HG02870 (cell line): Measurements from ENCODE around the gene ST14.
"Not testable (repeated sequence)": the region's sequence is repeated elsewhere in the genome, so short reads cannot be mapped to it uniquely, and the experiment has no call there.

ENCODE experiments used
- ATAC-seq: cut with Tn5 transposase; IDR thresholded peaks from one replicate; pipeline ENCODE4 v1.9.1; 2021; ENCODE audit warnings: mild to moderate bottlenecking, moderate library complexity; ENCODE audit not compliant: unreplicated experiment

The ST14 gene

DNA sequence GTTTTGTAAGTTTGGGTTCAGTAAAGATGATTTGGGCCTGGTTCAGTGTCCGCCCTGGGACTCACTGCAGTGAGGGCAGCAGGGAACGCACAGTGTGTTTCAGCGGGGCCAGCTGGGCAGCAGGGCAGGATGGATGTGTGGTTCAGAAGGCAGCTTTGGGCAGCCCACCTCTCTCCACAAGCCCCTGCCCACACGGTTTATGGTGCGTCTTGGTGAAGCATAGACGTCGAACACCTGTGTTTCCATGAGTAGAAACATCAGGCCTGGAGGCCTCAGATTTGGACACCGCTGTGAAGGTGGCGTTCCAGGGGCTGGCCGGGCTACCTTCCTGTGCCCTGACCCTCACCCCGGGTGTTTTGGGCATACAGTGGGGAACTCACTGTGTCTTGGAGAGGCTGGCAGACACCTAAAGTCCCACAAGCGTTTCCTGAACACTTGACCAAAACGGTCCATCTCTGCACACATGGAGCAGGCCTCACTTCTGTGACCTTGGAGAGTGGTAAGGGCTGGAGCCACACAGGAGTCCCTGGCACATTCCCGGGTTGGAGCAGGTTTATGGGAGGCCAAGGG, 59.0 kb downstream of the ST14 start:
- ATAC-seq: no peak

DNA sequence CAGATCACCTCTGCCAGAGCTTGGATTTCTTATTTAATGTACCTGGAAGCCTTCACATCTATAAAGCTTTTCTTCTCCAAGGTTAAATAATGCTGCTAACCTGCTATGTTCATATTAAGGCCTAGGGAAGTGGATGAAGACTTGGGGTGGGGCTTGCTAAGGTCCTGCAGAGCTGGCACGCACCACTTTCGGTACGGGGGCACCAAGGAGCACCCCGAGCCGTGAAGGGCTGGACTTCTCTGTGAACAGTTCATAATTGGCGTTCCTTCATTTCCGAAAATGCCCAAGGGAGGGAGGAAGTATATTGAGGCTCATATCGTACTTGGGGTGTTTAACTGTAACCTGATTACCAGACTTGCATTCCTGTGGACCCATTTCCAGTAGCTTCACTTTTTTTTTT, 59.6 kb downstream of the ST14 start:
- no peak for ATAC-seq

GRCh38 chr11:130220311-130221035, 60.9 kb downstream of the ST14 start:
- no peak for ATAC-seq

DNA sequence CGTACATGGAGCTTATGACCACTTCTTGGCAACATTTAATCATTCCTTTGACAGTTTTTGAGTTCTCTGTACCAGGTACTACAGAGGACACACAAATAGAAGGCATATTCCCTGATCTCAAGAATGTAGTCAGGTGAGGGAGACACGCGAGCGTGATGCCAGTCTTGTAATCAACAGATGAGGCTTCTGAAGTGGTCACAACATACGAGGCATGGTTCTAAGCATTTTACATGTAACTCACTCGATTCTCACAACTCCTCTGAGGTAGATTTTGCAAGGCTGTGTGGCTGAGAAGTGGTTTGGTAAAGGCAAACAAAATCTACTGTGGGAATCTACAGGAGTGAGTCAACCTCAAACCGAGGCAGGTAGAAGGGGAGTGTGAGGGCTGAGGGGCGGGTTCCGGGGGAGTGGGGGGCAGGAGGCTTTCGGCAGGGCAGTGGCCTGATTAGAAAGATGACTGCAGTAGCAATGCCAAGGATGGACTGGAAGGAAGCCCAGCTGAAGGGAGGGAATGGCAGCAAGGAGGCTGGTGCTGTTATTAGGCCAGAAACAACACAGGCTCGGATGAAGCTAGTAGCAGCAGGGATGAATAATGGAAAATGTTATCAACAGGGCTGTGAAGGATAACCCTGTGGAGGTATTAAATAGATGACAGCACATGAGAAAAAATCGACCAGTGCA, 63.8 kb downstream of the ST14 start:
- ATAC-seq: no peak

DNA sequence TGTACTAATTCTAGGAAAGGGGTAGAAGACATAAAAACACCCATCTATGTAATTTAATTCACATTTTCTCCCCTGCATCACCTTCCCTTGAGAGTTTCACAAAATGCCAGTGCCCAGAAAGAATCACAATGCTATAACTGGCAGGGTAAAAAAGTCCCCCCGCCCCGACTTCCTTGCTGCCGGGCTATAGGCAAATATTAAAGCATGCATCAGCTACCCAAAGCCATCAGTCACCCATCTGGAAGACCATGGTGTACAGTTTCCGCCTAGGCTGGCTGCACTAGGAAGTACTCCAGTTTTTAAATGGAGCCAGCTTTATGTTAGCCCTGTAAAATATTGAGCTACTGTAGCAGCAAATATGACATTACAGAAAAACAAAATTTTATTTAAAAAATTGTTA, 67.8 kb downstream of the ST14 start:
- no peak for ATAC-seq

- not testable (repeated sequence) for ATAC-seq
Measured at GRCh38 chr11:130233486-130233885, 73.9 kb downstream of the ST14 start.

DNA sequence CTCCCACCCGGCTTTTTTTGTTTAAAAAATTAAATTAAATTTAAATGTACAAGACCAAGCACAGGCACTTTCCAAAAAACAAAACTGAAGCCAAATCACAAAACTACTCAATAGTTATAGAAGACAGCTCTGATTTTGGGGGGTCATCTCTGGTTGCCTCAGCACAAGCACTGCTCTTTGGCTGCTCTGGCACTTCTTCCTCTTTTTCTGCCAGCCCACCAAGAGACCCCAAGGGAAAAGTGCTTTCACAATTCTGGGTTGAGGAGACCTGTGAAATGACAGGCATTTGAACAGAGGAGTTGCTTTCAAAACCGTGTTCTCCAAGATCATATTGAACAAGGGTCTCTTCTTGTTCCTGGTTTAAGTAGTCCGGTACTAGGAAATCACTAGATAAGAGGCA, 74.3 kb downstream of the ST14 start:
- not testable (repeated sequence) for ATAC-seq

- ATAC-seq: no peak
Measured at GRCh38 chr11:130234315-130234714, 74.7 kb downstream of the ST14 start.

DNA sequence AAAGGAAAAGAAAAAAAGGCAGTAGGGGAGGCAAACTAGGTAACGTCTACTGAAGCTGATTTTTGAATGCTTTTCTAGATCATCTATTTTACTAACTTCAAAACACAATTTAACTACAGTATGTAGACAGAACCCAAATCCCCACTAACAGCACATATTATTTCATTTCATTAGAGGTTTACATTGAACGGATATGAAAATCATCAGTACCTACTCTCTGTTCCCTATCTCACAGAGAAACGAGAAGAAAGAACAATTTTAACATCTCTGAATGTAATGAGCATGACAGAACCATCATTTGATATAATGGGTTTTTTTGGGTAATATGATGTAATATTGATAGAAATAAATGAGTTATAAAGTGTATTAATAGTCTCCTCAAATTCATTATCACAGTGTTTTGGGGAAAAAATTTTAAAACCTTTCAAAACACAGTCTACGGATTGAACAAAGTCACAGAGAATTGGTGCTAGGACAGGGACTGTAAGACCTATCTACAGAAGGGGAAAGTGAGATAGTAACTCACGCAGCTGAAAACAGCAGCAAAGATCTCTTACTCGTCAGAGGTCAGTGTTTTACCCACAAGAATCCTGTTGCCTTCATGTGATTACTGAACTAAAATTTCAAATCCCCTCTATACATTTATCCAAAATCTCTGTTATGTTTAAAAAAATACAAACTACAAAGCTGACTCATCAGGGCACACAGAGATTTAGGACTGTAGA, 77.9 kb downstream of the ST14 start:
- peak; percentile 78 for ATAC-seq

- ATAC-seq: no peak
Measured at GRCh38 chr11:130241713-130242112, 82.1 kb downstream of the ST14 start.

- ATAC-seq: peak; percentile 60
Measured at GRCh38 chr11:130243816-130244215, 84.2 kb downstream of the ST14 start.

GRCh38 chr11:130244848-130245247, 85.3 kb downstream of the ST14 start:
- no peak for ATAC-seq

GRCh38 chr11:130245375-130245774, 85.8 kb downstream of the ST14 start:
- ATAC-seq: not testable (repeated sequence)

- ATAC-seq: no peak
Measured at GRCh38 chr11:130246270-130246669, 86.7 kb downstream of the ST14 start.

- no peak for ATAC-seq
Measured at GRCh38 chr11:130246738-130247137, 87.2 kb downstream of the ST14 start.

GRCh38 chr11:130247319-130247718, 87.7 kb downstream of the ST14 start:
- ATAC-seq: no peak

GRCh38 chr11:130249371-130249770, 89.8 kb downstream of the ST14 start:
- no peak for ATAC-seq

GRCh38 chr11:130249929-130250328, 90.3 kb downstream of the ST14 start:
- not testable (repeated sequence) for ATAC-seq

GRCh38 chr11:130251763-130252162, 92.2 kb downstream of the ST14 start:
- not testable (repeated sequence) for ATAC-seq
